T47D (cell line): ENCODE results near the gene CALY.
"Not testable (repeated sequence)": the region's sequence is repeated elsewhere in the genome, so short reads cannot be mapped to it uniquely, and the experiment has no call there.

Experiments
- DNase-seq, 2 experiments: peaks; one replicate each; pipeline versions ENCODE4 v3.0.0 to v3.0.0-alpha.2; 2011 to 2012; ENCODE audit warnings: low read depth in 1 of 2, low spot score in 1 of 2
- JUND ChIP-seq: IDR thresholded peaks from 2 replicates; pipeline ENCODE4 v1.6.1; 2012; ENCODE audit warnings: low read depth
- in situ Hi-C: cut with HindIII; loops from 2 replicates; pipeline ENCODE4 v1.10.0; 2016; ENCODE audit warnings: low sequenced_read_pairs, low pct_unique_long_range_greater_than_20kb

Gene CALY

GRCh38 chr10:133336577-133337369, at the start of gene CALY:
CALY (minus strand) TSS chr10:133336896; CDS start chr10:133328989, 7,907 bp downstream.
- in situ Hi-C loops = no loop called here
- no peak for TF ChIP-seq JUND
- DNase-seq = no peak

- TF ChIP-seq JUND = no peak
- DNase-seq = no peak
- in situ Hi-C loops = no loop called here
These were observed 48.5 kb upstream of the CALY start for GRCh38 chr10:133385214-133385613.

GRCh38 chr10:133384071-133384470, 47.4 kb upstream of the CALY start:
- in situ Hi-C loops = no loop called here
- DNase-seq = no peak
- no peak for TF ChIP-seq JUND

- no peak for TF ChIP-seq JUND
- in situ Hi-C loops = no loop called here
- DNase-seq = no peak
These were observed 46.9 kb upstream of the CALY start for GRCh38 chr10:133383551-133383950.

- in situ Hi-C loops = no loop called here
- TF ChIP-seq JUND = no peak
- DNase-seq = no peak
These were observed 44.3 kb upstream of the CALY start for GRCh38 chr10:133381036-133381435.

GRCh38 chr10:133379801-133380666, 43.3 kb upstream of the CALY start:
- no peak for TF ChIP-seq JUND
- in situ Hi-C loops = no loop called here
- no peak for DNase-seq

- in situ Hi-C loops = no loop called here
- no peak for TF ChIP-seq JUND
- DNase-seq = peak; percentile 70 to 85
These were observed 42.6 kb upstream of the CALY start, which contains the start of gene PAOX for GRCh38 chr10:133379152-133379800. PAOX (plus strand) TSS chr10:133379262; CDS start chr10:133379317, 55 bp downstream.

- no peak for TF ChIP-seq JUND
- in situ Hi-C loops = no loop called here
- DNase-seq = peak; percentile 65 to 67
These were observed 41.8 kb upstream of the CALY start for GRCh38 chr10:133378251-133379096.

GRCh38 chr10:133377818-133378250, 41.1 kb upstream of the CALY start:
- in situ Hi-C loops = no loop called here
- DNase-seq = no peak
- no peak for TF ChIP-seq JUND

- no peak for DNase-seq
- TF ChIP-seq JUND = no peak
- in situ Hi-C loops = no loop called here
These were observed 40.5 kb upstream of the CALY start for GRCh38 chr10:133377025-133377817.

- in situ Hi-C loops, DNase-seq: not testable (repeated sequence)
These were observed 39.5 kb upstream of the CALY start for GRCh38 chr10:133376183-133376582.
